ENCODE results near the gene PAPOLG. TPM values are rescaled to one million over a fixed set of nuclear protein-coding genes. Genes with fewer than 3 reads are reported as not detected.

The PAPOLG gene
- total RNA-seq, 1 donor from 2014 or later, result 14.8 TPM

DNA sequence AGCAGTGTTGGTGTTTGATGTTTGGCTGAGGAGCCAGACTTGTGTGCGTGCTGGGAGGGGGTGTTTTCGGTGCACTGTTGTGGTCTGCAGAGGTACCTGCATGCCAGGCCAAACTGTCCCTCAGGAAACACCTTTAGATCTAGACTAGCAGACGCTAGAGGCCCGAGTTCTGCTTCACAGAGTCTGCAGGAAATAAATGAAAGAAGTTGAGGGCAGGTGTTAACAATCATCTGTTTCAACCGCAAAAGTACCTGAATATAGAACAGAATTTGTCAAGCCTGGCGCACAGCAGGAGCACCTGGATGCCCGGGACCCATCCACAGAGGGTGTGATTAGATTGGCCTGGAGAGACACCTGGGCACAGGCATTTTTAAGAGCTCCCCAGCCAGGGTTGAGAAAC, 84.8 kb downstream of the PAPOLG start:
- Histone ChIP-seq H3K36me3 (ENCODE audit: insufficient read depth, low read length) (no peaks in the 10 kb centered on the region), H4K20me1 (ENCODE audit: insufficient read depth, low read length) (no peaks in the 10 kb centered on the region), H3K9ac (ENCODE audit: low read length) (no peak overlapping the region), H3K79me2 (ENCODE audit: insufficient read depth, low read length) (no peaks in the 10 kb centered on the region), H3K9me3 (ENCODE audit: insufficient read depth, low read depth, low read length) (no peaks in the 10 kb centered on the region), H3K4me3 (ENCODE audit: insufficient read depth, low read depth, low read length) (no peak overlapping the region), H3K27me3 (ENCODE audit: insufficient read depth, low read length) (peaks cover 6% of the 10 kb centered on the region), H3K4me2 (ENCODE audit: low read length) (no peak overlapping the region), H2AFZ (ENCODE audit: low read depth, low read length) (no peak overlapping the region), H3K4me1 (ENCODE audit: insufficient read depth, low read length) (no peaks in the 10 kb centered on the region), H3K27ac (ENCODE audit: low read depth, low read length) (no peak overlapping the region)
- H3K27ac Mint-ChIP-seq (ENCODE audit: unreplicated experiment), result no peak overlapping the region
- H3K9me3 Mint-ChIP-seq (ENCODE audit: unreplicated experiment), result no peaks in the 10 kb centered on the region
- H3K36me3 Mint-ChIP-seq (ENCODE audit: low read depth, unreplicated experiment), result no peaks in the 10 kb centered on the region
- FAIRE-seq (no peak), DNase-seq (ENCODE audit: low read depth) (no peak)
- no peaks in the 10 kb centered on the region for H3K4me1 Mint-ChIP-seq (ENCODE audit: low read depth, unreplicated experiment)
- TF ChIP-seq, protein P1, sequence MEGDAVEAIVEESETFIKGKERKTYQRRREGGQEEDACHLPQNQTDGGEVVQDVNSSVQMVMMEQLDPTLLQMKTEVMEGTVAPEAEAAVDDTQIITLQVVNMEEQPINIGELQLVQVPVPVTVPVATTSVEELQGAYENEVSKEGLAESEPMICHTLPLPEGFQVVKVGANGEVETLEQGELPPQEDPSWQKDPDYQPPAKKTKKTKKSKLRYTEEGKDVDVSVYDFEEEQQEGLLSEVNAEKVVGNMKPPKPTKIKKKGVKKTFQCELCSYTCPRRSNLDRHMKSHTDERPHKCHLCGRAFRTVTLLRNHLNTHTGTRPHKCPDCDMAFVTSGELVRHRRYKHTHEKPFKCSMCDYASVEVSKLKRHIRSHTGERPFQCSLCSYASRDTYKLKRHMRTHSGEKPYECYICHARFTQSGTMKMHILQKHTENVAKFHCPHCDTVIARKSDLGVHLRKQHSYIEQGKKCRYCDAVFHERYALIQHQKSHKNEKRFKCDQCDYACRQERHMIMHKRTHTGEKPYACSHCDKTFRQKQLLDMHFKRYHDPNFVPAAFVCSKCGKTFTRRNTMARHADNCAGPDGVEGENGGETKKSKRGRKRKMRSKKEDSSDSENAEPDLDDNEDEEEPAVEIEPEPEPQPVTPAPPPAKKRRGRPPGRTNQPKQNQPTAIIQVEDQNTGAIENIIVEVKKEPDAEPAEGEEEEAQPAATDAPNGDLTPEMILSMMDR (IDR thresholded peaks at IDR 0.05; ENCODE audit: insufficient read depth, low read depth, low read length), result no peak
- TF ChIP-seq EZH2 (IDR thresholded peaks at IDR 0.05; ENCODE audit: insufficient read depth, low read length), result no peak
- peaks cover 9% of the 10 kb centered on the region for H3K27me3 Mint-ChIP-seq (ENCODE audit: low read depth, unreplicated experiment)
- H3K4me3 Mint-ChIP-seq (ENCODE audit: unreplicated experiment), result no peak overlapping the region

DNA sequence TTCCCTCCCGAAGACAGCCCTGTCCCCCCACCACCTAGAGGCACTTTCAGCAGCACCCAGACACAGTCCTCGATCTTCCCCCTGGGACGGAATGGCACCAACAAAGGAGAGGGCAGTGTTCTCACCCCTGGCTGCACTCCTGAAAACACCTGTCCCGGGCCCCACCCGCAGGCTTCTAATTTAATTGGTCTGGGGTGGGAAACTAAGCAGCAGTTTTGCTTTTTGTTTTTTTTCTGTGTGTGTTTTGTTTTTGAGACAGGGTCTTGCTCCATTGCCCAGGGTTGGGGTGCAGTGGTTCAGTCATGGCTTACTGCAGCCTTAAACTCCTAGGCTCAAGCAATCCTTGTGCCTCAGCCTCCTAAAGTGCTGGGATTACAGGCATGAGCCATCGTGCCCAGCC, 86.9 kb downstream of the PAPOLG start:
- Mint-ChIP-seq H3K9me3 (ENCODE audit: unreplicated experiment) (no peaks in the 10 kb centered on the region), H3K27ac (ENCODE audit: unreplicated experiment) (no peak overlapping the region), H3K4me3 (ENCODE audit: unreplicated experiment) (no peak overlapping the region), H3K27me3 (ENCODE audit: low read depth, unreplicated experiment) (peaks cover 7% of the 10 kb centered on the region), H3K36me3 (ENCODE audit: low read depth, unreplicated experiment) (no peaks in the 10 kb centered on the region), H3K4me1 (ENCODE audit: low read depth, unreplicated experiment) (no peaks in the 10 kb centered on the region)
- no peak overlapping the region for H3K27ac ChIP-seq (ENCODE audit: low read depth, low read length)
- no peak for DNase-seq (ENCODE audit: low read depth)
- FAIRE-seq, result no peak
- no peaks in the 10 kb centered on the region for H3K4me1 ChIP-seq (ENCODE audit: insufficient read depth, low read length)
- TF ChIP-seq EZH2 (IDR thresholded peaks at IDR 0.05; ENCODE audit: insufficient read depth, low read length), result no peak
- TF ChIP-seq, protein P1 (IDR thresholded peaks at IDR 0.05; ENCODE audit: insufficient read depth, low read depth, low read length), result no peak
- H2AFZ ChIP-seq (ENCODE audit: low read depth, low read length), result no peak overlapping the region
- no peaks in the 10 kb centered on the region for H4K20me1 ChIP-seq (ENCODE audit: insufficient read depth, low read length)
- H3K9me3 ChIP-seq (ENCODE audit: insufficient read depth, low read depth, low read length), result no peaks in the 10 kb centered on the region
- no peak overlapping the region for H3K9ac ChIP-seq (ENCODE audit: low read length)
- no peaks in the 10 kb centered on the region for H3K79me2 ChIP-seq (ENCODE audit: insufficient read depth, low read length)
- no peak overlapping the region for H3K4me3 ChIP-seq (ENCODE audit: insufficient read depth, low read depth, low read length)
- no peaks in the 10 kb centered on the region for H3K36me3 ChIP-seq (ENCODE audit: insufficient read depth, low read length)
- H3K27me3 ChIP-seq (ENCODE audit: insufficient read depth, low read length), result no peaks in the 10 kb centered on the region
- no peak overlapping the region for H3K4me2 ChIP-seq (ENCODE audit: low read length)

DNA sequence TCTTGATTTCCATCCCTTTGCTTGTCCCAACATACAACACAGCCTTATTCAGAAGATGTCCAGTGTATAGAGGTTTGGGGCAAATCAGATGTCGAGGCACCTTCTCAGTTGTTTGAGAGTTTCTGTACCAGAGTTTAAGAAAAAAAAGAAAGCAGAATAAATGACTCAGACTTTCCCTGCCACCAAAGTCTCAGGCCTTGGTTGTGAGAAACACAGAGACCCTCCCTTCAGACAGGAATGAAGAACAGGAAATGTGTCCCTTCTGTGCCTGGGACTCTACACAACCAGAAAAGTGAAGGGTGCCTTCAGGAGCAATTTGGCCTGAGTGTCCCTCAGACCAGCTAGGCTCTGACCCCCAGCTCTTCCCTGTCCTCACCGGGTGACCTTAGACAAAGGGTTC, 88.0 kb downstream of the PAPOLG start:
- Mint-ChIP-seq H3K4me1 (ENCODE audit: low read depth, unreplicated experiment) (no peaks in the 10 kb centered on the region), H3K9me3 (ENCODE audit: unreplicated experiment) (no peaks in the 10 kb centered on the region), H3K27me3 (ENCODE audit: low read depth, unreplicated experiment) (peaks cover 7% of the 10 kb centered on the region), H3K27ac (ENCODE audit: unreplicated experiment) (no peak overlapping the region), H3K4me3 (ENCODE audit: unreplicated experiment) (no peak overlapping the region), H3K36me3 (ENCODE audit: low read depth, unreplicated experiment) (no peaks in the 10 kb centered on the region)
- DNase-seq (ENCODE audit: low read depth) (no peak), FAIRE-seq (no peak)
- TF ChIP-seq, protein P1 (IDR thresholded peaks at IDR 0.05; ENCODE audit: insufficient read depth, low read depth, low read length), result no peak
- TF ChIP-seq EZH2 (IDR thresholded peaks at IDR 0.05; ENCODE audit: insufficient read depth, low read length), result no peak
- H3K27me3 ChIP-seq (ENCODE audit: insufficient read depth, low read length), result no peaks in the 10 kb centered on the region
- H3K9ac ChIP-seq (ENCODE audit: low read length), result no peak overlapping the region
- H3K4me1 ChIP-seq (ENCODE audit: insufficient read depth, low read length), result no peaks in the 10 kb centered on the region
- no peaks in the 10 kb centered on the region for H4K20me1 ChIP-seq (ENCODE audit: insufficient read depth, low read length)
- H3K36me3 ChIP-seq (ENCODE audit: insufficient read depth, low read length), result no peaks in the 10 kb centered on the region
- no peak overlapping the region for H3K4me3 ChIP-seq (ENCODE audit: insufficient read depth, low read depth, low read length)
- no peak overlapping the region for H2AFZ ChIP-seq (ENCODE audit: low read depth, low read length)
- no peaks in the 10 kb centered on the region for H3K9me3 ChIP-seq (ENCODE audit: insufficient read depth, low read depth, low read length)
- H3K4me2 ChIP-seq (ENCODE audit: low read length), result no peak overlapping the region
- H3K27ac ChIP-seq (ENCODE audit: low read depth, low read length), result no peak overlapping the region
- H3K79me2 ChIP-seq (ENCODE audit: insufficient read depth, low read length), result no peaks in the 10 kb centered on the region

Measured in astrocyte (in vitro differentiated cells and primary cell).